ENCODE measurements around the gene MYEF2. TPM values are rescaled to one million over a fixed set of nuclear protein-coding genes. Genes with fewer than 3 reads are reported as not detected.

Gene MYEF2
- total RNA-seq, 2 donors from 2014 or later, result 10.2 to 23.3 TPM

GRCh38 chr15:48177383-48177765 is 721 bp downstream of the MYEF2 start:
- no peaks in the 10 kb centered on the region for H3K27me3 ChIP-seq (replicated peaks; ENCODE audit: insufficient read depth)
- no peaks in the 10 kb centered on the region for H3K4me1 ChIP-seq (replicated peaks)
- 8% methylated on average over 10 of the region's 10 CpGs for WGBS
- TF ChIP-seq POLR2A (IDR thresholded peaks at IDR 0.05) (no peak), POLR2AphosphoS5 (IDR thresholded peaks at IDR 0.05) (no peak), CTCF (IDR thresholded peaks at IDR 0.05) (no peak)
- H3K9me3 ChIP-seq, result no peaks in the 10 kb centered on the region
- peak overlapping the region; percentile 68 to 72 for H3K27ac ChIP-seq
- H3K4me3 ChIP-seq, result peak overlapping the region; percentile 58 to 61
- intact Hi-C loops (cut with DNase I), result no loop called here
- DNase-seq (ENCODE audit: low spot score), result no peak
- no peaks in the 10 kb centered on the region for H3K36me3 ChIP-seq

- Histone ChIP-seq H3K4me3 (no peak overlapping the region), H3K4me1 (replicated peaks) (no peaks in the 10 kb centered on the region), H3K27me3 (replicated peaks; ENCODE audit: insufficient read depth) (no peaks in the 10 kb centered on the region), H3K9me3 (no peaks in the 10 kb centered on the region), H3K27ac (no peak overlapping the region), H3K36me3 (no peaks in the 10 kb centered on the region)
- 72% methylated on average over 2 of the region's 2 CpGs for WGBS
- DNase-seq (ENCODE audit: low spot score), result no peak
- no peak for TF ChIP-seq CTCF (IDR thresholded peaks at IDR 0.05)
- TF ChIP-seq POLR2A (IDR thresholded peaks at IDR 0.05), result no peak
- intact Hi-C loops (cut with DNase I), result no loop called here
Measured at GRCh38 chr15:48176957-48177356, 1.1 kb downstream of the MYEF2 start.

- intact Hi-C loops (cut with DNase I), result no loop called here
- no peaks in the 10 kb centered on the region for H3K27me3 ChIP-seq (replicated peaks; ENCODE audit: insufficient read depth)
- no peaks in the 10 kb centered on the region for H3K4me1 ChIP-seq (replicated peaks)
- 82% methylated on average over 4 of the region's 4 CpGs for WGBS
- no peak overlapping the region for H3K4me3 ChIP-seq
- H3K36me3 ChIP-seq, result no peaks in the 10 kb centered on the region
- no peaks in the 10 kb centered on the region for H3K9me3 ChIP-seq
- H3K27ac ChIP-seq, result no peak overlapping the region
- no peak for DNase-seq (ENCODE audit: low spot score)
- no peak for TF ChIP-seq CTCF (IDR thresholded peaks at IDR 0.05)
- TF ChIP-seq POLR2AphosphoS5 (IDR thresholded peaks at IDR 0.05), result no peak
- TF ChIP-seq POLR2A (IDR thresholded peaks at IDR 0.05), result no peak
Measured at GRCh38 chr15:48176112-48176511, 2.0 kb downstream of the MYEF2 start.

- 95% methylated on average over 3 of the region's 3 CpGs for WGBS
- Histone ChIP-seq H3K4me1 (replicated peaks) (no peaks in the 10 kb centered on the region), H3K4me3 (no peak overlapping the region), H3K27ac (no peak overlapping the region), H3K9me3 (no peaks in the 10 kb centered on the region), H3K27me3 (replicated peaks; ENCODE audit: insufficient read depth) (no peaks in the 10 kb centered on the region), H3K36me3 (no peaks in the 10 kb centered on the region)
- TF ChIP-seq POLR2A (IDR thresholded peaks at IDR 0.05) (no peak), CTCF (IDR thresholded peaks at IDR 0.05) (no peak), POLR2AphosphoS5 (IDR thresholded peaks at IDR 0.05) (no peak)
- no peak for DNase-seq (ENCODE audit: low spot score)
- intact Hi-C loops (cut with DNase I), result no loop called here
Measured at GRCh38 chr15:48175126-48175525, 3.0 kb downstream of the MYEF2 start.

- Histone ChIP-seq H3K27ac (no peak overlapping the region), H3K27me3 (replicated peaks; ENCODE audit: insufficient read depth) (no peaks in the 10 kb centered on the region), H3K4me1 (replicated peaks) (no peaks in the 10 kb centered on the region), H3K36me3 (no peaks in the 10 kb centered on the region), H3K4me3 (no peak overlapping the region), H3K9me3 (no peaks in the 10 kb centered on the region)
- no peak for TF ChIP-seq CTCF (IDR thresholded peaks at IDR 0.05)
- TF ChIP-seq POLR2A (IDR thresholded peaks at IDR 0.05), result no peak
- TF ChIP-seq POLR2AphosphoS5 (IDR thresholded peaks at IDR 0.05), result no peak
- no peak for DNase-seq (ENCODE audit: low spot score)
- intact Hi-C loops (cut with DNase I), result no loop called here
- WGBS, result 56% methylated on average over 1 of the region's 1 CpG
Measured at GRCh38 chr15:48170981-48171380, 7.1 kb downstream of the MYEF2 start.
